Measurements from ENCODE around the gene MAN1A1. TPM values are rescaled to one million over a fixed set of nuclear protein-coding genes. Genes with fewer than 3 reads are reported as not detected.

The MAN1A1 gene
- total RNA-seq, 6 experiments from 2014 or later = 109 to 191 (median 139) TPM

GRCh38 chr6:119337762-119338161 lies 11.8 kb downstream of the MAN1A1 start:
- Histone ChIP-seq H3K36me3 (no peaks in the 10 kb centered on the region), H3K4me3 (no peak overlapping the region), H3K27ac (no peak overlapping the region), H3K4me1 (peaks cover 0 to 89% (median 19%) of the 10 kb centered on the region in 4 donors), H3K27me3 (no peaks in the 10 kb centered on the region), H3K9me3 (no peaks in the 10 kb centered on the region)
- DNase-seq (no peak), ATAC-seq (no peak)
- intact Hi-C loops (cut with DNase I) = no loop called here
- WGBS (ENCODE audit: insufficient coverage, low coverage, low lambda C conversion rate, missing lambda C conversion rate) = 75% methylated on average over 1 of the region's 1 CpG
- TF ChIP-seq POLR2A (IDR thresholded peaks at IDR 0.05) = no peak
- TF ChIP-seq CTCF (IDR thresholded peaks at IDR 0.05) = no peak

GRCh38 chr6:119337252-119337651 lies 12.3 kb downstream of the MAN1A1 start:
- Histone ChIP-seq H3K27ac (no peak overlapping the region), H3K9me3 (no peaks in the 10 kb centered on the region), H3K36me3 (no peaks in the 10 kb centered on the region), H3K4me3 (no peak overlapping the region), H3K4me1 (peaks cover 0 to 85% (median 16%) of the 10 kb centered on the region in 4 donors), H3K27me3 (no peaks in the 10 kb centered on the region)
- no peak for TF ChIP-seq CTCF (IDR thresholded peaks at IDR 0.05)
- TF ChIP-seq POLR2A (IDR thresholded peaks at IDR 0.05) = no peak
- WGBS (ENCODE audit: insufficient coverage, low coverage, low lambda C conversion rate, missing lambda C conversion rate) = 93% methylated on average over 5 of the region's 5 CpGs
- no peak for ATAC-seq
- DNase-seq = no peak
- intact Hi-C loops (cut with DNase I) = no loop called here

DNA sequence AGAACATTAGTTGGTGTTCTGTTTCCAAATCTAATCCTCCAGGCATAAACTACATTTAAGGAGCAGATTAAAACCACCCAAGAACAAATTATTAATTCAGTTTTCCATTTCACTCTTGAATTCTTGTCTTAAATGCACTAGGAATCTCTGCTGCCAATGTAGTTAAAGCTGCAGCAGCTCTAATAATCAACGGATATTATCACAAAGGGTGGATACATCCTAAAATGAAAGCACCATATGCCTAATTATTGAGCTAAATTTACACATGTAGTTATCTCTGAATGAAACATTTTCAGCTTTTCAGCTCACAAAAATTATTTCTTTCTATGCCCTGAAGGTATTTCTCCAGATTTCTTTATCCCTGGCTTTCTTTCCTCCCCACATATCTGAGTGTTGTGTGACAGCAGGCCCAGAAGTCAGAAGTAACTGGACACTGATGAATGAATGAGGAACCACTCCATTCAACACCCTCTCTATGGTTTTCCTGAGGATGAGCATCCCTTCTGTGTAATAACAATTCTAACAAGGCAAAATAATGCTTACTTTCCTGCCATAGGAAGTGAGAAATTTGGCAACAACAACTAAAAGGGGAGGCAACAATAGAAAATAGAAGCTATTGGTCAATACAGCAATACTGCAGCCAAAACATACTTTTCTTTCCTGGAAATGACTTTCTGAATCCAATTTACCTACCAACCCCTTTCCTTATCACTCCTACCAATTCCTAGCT lies 14.9 kb downstream of the MAN1A1 start:
- H3K4me1 ChIP-seq = peaks cover 0 to 60% (median 24%) of the 10 kb centered on the region in 4 donors
- no peak for TF ChIP-seq CTCF (IDR thresholded peaks at IDR 0.05)
- TF ChIP-seq POLR2A (IDR thresholded peaks at IDR 0.05) = no peak
- WGBS (ENCODE audit: insufficient coverage, low coverage, low lambda C conversion rate, missing lambda C conversion rate) = 33% methylated on average over 1 of the region's 1 CpG
- ATAC-seq (peak; percentile 66 to 80 (median 72)), DNase-seq (no peak)
- H3K27me3 ChIP-seq = no peaks in the 10 kb centered on the region
- H3K9me3 ChIP-seq = no peaks in the 10 kb centered on the region
- no peaks in the 10 kb centered on the region for H3K36me3 ChIP-seq
- peak overlapping the region; percentile 2 to 31 (median 3) for H3K27ac ChIP-seq
- no peak overlapping the region for H3K4me3 ChIP-seq
- intact Hi-C loops (cut with DNase I) = no loop called here

DNA sequence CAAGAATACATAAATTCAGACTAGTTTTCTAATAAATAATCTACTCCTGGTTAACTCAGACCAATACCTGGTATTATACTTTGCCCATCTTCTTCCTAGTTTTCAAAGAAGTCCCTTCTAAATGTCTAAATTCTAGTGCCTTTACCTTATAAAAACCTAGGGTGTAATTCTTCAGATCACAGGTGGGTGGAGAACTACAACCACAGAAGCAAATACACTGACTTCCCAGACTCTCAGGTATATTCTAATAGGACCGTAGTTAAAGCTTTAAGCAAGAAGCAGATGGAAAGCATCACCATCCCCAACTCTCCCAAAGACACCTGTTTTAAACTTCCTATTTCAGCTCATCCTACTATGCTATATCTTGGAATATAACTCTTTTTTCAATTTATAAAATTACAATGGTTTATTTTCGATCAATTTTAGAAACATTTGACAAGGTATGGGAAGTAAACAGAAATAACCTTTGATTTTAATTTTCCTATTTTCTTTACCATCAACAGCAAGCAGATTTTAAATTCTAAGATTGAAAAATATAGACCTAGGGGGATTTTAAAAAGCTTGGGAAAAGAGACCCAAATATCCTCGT lies 15.8 kb downstream of the MAN1A1 start:
- no peak overlapping the region for H3K4me3 ChIP-seq
- ATAC-seq = peak; percentile 47 to 67 (median 59)
- intact Hi-C loops (cut with DNase I) = no loop called here
- peaks cover 0 to 52% (median 26%) of the 10 kb centered on the region in 4 donors for H3K4me1 ChIP-seq
- H3K27me3 ChIP-seq = no peaks in the 10 kb centered on the region
- no peak overlapping the region for H3K27ac ChIP-seq
- no peaks in the 10 kb centered on the region for H3K36me3 ChIP-seq
- H3K9me3 ChIP-seq = no peaks in the 10 kb centered on the region
- TF ChIP-seq CTCF (IDR thresholded peaks at IDR 0.05) (peak; percentile 40 to 50 (median 42)), POLR2A (IDR thresholded peaks at IDR 0.05) (no peak)
- 79% methylated on average over 3 of the region's 3 CpGs for WGBS (ENCODE audit: insufficient coverage, low coverage, low lambda C conversion rate, missing lambda C conversion rate)
- no peak for DNase-seq

All from right lobe of liver (tissue), 6 donors.